ENCODE measurements around the gene TGM6.
"Not testable (repeated sequence)": the region's sequence is repeated elsewhere in the genome, so short reads cannot be mapped to it uniquely, and the experiment has no call there.

TGM6 gene

GRCh38 chr20:2403291-2404052 lies 22.8 kb downstream of the TGM6 start:
- no peak for DNase-seq (ENCODE audit: extremely low read depth, low read depth)
- no peak for TF ChIP-seq CTCF (IDR thresholded peaks at IDR 0.05; ENCODE audit: low read depth, low read length)

DNA sequence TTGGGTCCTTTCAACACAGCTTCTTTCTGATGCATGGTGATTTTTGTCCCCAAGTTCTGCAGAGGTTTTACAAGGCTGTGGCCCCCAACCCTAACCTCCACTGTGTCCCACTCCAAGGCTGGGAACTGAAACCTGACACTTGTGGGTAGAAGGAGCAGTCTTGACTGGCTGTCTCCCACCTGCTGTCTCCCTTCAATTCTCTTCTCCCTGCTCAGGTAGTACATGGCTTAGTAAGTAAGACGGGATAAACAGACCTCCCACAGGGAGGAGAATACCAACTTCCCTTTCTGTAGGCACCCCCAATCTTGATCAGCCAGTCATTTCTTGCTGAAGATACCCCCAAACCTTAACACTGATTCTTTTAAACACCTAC lies 25.0 kb downstream of the TGM6 start:
- TF ChIP-seq CTCF (IDR thresholded peaks at IDR 0.05; ENCODE audit: low read depth, low read length): no peak
- no peak for DNase-seq (ENCODE audit: extremely low read depth, low read depth)

GRCh38 chr20:2407355-2407754 lies 26.7 kb downstream of the TGM6 start:
- DNase-seq (ENCODE audit: extremely low read depth, low read depth): not testable (repeated sequence)

- TF ChIP-seq CTCF (IDR thresholded peaks at IDR 0.05; ENCODE audit: low read depth, low read length): no peak
- DNase-seq (ENCODE audit: extremely low read depth, low read depth): no peak
These were observed 27.4 kb downstream of the TGM6 start for GRCh38 chr20:2408111-2408510.

DNA sequence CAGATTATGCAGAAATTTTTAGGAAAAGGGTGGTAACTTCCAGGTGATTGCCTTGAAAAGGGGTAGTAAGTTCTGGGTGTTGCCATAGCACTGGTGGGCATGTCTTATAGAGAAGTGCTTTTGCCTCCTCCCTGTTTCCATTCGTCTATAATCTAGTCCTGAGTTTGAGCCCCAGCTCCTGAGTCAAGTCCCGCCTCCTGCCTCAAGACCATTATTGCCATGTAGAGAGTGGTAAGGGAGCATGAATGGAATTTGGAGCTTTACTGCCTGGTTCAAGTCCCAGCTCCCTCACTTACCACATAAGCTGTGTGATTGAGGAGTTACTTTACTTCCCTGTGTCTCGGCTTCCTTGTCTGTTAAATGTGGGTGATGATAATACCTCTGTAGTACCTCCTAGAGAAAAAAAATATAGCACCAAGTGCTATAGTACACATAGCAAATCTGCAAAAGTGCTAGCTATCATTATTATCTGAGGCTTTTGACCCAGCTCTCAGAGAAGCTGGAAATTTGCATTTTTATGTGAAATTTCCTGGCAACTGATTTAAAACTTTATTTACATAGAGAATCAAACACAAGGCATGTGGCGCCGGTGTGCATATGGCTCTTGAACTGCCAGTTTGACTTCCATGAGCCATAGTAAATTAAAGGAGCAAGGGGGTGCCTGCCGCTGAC lies 36.0 kb downstream of the TGM6 start:
- no peak for DNase-seq (ENCODE audit: extremely low read depth, low read depth)
- TF ChIP-seq CTCF (IDR thresholded peaks at IDR 0.05; ENCODE audit: low read depth, low read length): no peak

GRCh38 chr20:2417213-2417541 lies 36.5 kb downstream of the TGM6 start:
- no peak for TF ChIP-seq CTCF (IDR thresholded peaks at IDR 0.05; ENCODE audit: low read depth, low read length)
- no peak for DNase-seq (ENCODE audit: extremely low read depth, low read depth)

GRCh38 chr20:2418388-2418787 lies 37.7 kb downstream of the TGM6 start:
- no peak for TF ChIP-seq CTCF (IDR thresholded peaks at IDR 0.05; ENCODE audit: low read depth, low read length)
- no peak for DNase-seq (ENCODE audit: extremely low read depth, low read depth)

- no peak for TF ChIP-seq CTCF (IDR thresholded peaks at IDR 0.05; ENCODE audit: low read depth, low read length)
- DNase-seq (ENCODE audit: extremely low read depth, low read depth): no peak
These were observed 39.8 kb downstream of the TGM6 start for GRCh38 chr20:2420510-2420909.
